Measurements from ENCODE around the gene RAG2.

RAG2 gene

DNA sequence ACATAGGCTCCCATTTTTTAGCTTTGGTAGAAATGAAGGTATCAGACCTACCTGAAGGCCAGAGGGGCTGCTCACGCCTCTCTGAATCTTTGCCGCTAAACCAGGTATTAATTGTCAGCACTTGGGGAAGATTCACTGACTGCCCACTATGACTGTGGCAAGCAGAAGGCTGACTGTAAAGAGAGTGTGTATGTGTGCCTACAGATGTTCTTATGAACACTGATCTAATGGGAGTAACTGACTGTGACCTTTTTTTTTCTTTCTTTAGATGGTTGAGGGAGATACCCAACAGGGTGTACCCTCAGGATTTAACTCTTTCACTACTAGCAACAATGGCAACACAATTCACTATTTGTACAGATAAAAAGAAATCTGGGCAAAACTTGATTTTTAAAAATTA is at the start of gene RAG2:
RAG2 (minus strand) TSS at position 186 of the 400 bp plus-strand sequence. CDS start 4,068 bp downstream, outside the sequence.
- no peak for DNase-seq

DNA sequence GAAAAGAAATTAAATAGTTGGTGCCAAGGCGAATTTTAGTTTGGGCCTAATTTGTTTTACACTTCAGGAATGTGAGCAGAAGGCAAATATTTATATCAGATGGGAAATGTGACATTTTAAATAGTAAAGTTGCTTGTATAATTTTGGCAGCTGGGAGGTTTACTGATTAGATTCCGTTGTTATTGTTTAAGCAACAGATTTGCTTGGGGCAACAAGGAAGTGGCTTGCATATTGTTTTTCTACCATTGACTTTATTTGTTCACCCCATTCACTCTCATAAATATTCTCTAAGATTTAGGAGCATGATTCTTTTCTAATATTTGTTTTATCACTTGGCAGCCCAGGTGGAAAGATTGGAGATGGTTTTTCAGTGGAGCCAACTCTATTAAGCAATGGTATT is 40.5 kb upstream of the RAG2 start:
- no peak for DNase-seq

DNA sequence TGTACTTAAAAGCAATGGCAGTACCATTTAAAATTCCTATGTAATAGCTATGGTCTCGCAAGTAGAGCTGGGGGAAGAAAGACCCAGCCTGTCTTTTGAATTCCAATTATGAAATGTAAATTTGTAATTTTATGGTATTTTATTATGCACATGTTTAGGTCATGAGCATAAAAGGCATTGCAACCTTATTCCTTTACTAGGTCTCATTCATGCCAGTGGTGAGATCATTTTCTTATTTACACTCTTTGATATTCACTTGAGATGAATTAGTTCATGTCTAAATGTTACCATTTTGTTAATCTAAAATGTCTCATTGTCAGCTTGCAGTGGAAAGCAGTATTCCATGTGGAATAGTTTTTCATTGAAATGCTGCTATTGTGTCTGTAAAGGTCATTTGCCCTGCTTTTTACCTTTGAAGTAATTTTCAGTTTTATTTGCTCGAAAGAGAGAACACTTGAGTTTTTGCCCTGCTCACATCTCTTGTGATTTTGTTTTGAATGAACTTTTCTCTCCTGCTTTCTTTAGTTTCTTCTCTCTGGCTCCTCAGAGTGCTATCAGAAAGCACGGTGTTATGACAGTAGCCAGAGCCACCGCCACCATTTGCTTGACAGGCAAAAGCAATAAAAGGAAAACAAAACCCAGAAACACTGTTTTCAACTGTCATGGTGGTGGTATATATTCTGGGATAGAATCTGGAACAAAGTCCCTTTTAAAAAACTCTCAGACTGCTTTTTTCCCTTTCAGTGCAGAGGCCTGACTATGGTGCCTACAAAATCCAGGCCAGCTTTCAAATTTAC is 37.2 kb upstream of the RAG2 start:
- no peak for DNase-seq

DNA sequence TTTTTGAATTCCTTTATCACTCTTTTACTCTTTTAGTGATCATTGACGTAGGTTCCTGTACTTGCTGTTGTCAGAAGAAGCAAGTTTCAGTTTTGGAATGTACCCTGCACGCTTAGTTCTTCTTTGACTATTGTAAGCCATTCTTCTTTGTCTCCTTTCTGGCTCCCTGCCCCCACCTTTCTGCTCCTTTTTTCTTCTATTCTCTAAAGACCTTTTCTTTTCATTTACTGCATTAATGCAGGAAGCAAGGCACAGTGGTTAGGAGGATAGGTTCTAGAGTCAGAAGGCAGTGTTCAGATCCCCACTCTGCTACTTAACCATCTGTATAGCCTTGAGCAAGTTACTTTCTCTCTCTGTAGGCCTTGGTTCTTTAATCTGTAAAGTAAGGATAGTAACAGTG is 33.7 kb upstream of the RAG2 start:
- no peak for DNase-seq

DNA sequence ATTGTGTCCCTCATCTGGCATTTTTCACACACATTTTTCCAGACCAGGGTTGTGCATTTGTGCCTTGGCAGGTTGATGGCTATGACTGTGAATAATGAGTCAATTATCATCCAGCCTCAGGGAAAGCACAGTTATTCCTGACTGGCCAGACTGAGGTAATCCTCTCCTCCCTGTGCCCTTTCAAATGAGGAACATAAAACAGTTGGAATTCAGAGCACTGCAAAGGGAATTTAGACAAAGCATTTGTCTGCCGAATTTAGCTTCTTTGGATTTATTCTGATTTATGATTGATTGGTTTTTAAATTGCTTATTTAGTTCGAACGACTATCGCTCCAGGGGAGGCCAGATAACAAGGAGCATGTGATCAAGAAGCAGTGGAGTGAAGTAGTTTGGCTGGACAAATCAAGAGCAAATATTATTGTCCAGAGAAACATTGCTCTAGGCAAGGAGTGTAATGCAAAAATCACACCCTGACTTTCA is 30.8 kb upstream of the RAG2 start:
- no peak for DNase-seq

DNA sequence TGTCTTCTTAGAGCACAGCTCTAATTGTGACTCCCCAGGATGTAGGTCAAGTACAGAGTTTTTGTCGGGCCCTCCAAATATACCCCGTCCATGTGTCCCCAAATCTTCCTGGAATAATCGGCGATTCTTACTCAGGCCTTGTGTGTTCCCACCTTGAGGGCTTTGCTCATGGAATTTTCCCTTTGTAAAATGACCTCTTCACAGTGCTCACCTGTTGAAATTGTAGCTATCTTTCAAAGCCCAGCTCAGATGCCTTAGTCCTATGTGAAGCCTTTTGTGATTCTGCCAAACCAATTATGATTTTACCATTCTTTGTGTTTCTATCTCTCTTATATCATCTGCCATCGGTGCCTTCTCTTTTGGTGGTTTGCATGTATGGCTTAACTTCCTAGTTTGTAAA is 30.1 kb upstream of the RAG2 start:
- no peak for DNase-seq

DNA sequence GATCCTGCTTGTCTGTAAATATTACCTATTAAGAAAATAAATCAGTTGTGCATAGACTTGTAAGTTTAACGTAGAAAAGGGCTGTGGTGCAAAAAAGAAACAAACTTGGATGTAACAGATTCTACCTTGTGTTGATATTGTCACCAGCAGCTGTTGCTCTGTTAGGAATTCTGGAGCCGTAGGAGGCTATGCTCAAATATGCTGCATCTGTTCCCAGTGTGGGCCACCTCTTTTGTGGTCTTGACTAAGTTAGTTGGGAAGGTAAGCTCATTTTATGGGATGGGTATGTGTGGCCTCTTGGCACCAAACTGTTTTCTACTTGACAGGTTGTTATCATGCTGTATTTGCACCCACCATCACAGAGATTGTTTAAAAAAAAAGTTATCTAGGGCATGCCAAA is 29.4 kb upstream of the RAG2 start:
- DNase-seq = no peak

DNA sequence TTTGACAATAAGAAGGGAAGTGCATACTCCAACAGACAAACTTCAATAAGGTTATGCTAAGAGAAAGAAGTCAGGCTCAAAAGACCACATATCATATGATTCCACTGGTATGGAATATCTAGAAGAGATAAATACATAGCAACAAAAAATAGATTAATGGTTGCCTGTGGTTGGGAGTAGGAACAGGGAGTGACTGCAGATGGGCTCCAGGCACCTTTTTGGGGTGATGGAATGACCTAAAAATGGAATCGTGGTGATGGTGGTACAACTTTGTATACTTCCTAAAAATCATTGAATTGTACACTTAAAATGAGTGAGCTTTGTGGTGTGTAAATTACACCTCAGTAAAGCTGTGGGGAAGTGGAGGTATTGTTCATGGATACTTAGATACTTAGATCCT is 29.0 kb upstream of the RAG2 start:
- DNase-seq = no peak

DNA sequence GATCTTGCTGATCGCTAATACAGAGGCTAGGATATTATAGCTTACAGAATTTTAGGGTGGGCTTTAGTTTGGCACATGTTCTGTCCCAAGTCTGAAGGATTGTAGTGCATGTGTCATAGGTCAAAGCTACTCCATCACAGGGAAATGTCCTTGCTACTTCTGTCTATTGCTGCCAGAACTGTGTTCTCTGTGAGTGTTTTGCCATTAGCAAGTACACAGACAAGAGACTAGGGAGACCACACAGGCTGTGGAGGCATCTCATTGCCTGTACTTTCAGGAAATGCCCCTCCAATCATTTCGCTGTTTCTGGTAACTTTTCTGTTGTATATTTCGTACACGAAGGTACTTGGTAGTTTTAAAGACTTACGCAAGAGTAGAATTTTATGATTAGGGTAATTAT is 25.5 kb upstream of the RAG2 start:
- DNase-seq = no peak

DNA sequence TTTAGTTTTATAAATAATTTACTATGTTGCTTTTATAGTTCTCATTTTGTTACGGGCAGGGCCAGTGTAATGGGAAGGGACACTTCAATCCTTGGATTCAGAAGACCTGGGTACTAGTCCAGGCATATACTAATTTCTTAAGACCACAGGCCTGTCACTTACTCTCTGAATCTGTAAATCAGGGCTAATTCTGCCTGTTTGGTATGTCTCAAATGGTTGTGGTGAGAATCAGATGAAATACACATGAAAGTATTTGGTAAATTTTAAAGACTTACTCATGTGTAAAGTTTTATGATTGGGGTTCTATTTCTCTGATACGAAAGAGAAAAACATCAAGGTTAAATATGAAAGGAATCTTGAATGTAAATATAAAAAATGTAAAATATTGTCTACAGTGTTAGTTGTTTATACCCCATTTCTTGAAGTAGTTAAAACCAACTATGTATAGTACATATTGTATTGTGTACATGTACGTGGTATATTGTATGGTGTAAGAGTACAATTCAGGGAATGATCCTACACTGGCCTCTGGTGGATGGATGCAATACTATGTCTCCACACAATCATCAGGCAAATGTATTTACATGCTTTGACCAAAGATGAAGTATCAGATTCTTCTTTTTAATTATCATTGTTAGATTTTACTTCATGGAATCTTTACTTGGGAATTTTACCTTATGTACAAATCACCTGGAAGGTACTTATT is 24.5 kb upstream of the RAG2 start:
- DNase-seq = peak; percentile 1

DNA sequence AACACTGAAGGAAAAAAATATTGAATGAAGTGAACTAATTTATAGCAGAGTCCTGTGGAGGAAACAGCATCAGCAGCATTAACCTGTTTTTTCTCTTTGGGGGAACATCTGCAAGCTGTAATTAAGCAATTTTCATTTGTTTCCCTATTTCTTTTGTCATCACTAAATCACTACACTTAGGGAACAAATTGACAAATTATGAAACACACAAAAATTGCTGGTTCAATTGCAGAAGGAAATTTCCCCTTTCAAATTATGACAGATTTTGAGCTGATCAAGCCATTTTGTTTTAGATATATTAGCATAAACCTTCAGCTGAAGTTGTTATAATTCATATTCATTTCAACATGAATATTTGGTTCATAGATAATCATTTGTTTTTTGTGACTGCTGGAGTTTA is 22.2 kb upstream of the RAG2 start:
- no peak for DNase-seq

DNA sequence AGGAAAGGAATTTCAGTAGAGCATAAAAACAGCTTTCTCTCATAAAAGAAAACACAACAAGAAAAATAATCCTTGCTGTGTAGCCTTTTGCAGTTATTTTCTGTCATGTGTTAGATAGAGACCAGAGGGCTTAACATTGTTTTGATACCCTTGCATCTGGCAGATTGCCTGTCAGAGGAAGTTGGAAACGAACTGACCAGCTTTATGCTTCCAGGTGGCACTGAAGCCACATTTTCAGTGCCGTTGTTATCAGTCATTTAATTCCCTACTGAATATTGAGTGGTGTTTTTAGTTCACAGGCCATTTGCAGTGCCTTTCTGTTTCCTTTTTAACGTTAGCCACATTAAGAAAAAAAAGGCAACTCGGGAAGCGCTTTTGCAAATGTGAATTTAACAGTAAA is 21.5 kb upstream of the RAG2 start:
- no peak for DNase-seq

DNA sequence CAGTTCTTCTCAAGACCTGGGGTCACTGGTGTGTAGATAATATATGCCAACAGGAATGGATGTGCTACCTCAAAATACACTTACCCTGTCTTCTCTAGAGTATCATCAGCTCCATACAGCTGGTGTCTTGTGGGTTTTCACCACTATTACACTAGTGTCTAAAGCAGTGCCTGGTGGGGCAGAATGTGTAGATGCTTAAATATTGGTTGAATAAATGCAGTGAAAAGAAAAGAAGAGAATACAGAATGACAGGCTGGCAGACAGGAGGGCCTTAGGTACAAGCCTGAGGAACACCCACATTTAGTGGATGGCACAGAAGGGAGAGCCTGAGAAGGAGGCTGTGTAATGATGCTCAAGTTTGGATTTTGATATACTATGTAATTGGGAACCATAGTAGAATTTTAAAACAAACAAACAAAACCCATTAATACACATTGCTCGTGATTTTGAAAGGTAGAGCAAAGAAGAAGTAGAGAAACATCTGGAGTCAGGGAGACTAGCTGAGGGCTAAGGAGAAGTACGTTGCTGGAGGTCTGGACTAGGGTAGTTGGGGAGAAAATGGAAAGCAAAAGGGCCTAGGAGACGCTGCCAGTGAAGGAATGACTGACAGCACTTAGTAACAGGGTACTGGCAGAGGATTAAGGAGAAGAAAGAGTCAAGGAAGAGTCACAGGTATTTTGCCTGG is 20.5 kb upstream of the RAG2 start:
- no peak for DNase-seq

DNA sequence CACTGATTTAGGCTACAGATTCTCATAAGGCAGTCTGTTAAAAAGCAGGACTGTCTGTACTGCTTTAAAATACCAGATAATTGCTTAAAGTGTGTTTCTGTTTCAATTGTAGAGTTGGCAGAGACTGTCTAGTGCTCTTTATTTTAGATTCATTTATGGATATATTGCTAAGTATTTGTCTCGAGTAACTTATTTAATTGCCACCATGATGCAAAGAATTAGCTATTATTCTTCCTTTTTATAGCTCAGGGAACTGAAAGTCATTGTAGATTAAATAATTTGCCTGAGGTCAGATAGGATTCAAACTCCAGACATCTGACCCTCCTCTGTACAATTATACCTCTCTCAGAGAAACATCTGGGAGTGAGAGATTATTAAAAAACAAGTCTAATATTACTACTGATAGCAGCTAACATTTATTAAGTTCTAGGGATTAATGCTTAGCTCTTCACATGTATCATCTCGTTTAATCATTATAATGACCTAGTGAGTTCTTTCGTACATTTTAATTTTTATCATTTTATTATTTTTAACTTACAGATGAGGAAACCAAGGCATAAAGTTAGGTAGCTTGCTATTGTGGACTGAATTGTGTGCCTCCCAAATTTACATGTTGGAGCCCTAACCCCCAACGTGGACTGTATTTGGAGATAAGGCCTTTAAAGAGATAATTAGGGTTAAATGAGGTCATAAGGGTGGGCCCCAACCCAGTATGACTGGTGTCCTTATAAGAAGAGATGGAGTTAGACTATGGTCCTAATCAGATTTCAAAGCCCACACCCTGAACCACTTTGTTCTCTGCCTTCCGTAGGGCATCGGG is 19.7 kb upstream of the RAG2 start:
- no peak for DNase-seq

DNA sequence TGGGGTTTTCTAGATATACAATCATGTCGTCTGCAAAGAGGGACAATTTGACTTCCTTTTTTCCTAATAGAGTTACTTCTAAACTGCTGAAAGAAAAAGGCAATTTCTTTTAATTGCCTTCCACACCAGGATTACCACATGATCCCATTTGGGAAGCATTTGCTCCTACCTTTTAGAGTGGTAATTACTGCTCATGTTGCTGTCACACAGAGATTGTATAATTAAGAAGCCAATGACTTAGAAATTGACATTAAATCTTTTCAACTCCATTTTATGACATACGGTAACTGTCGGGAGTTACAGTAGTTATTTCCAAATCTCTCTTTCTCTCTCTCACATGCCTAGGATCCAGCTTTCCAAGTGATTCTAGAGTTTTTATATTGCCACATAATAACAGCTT is 17.8 kb upstream of the RAG2 start:
- DNase-seq = no peak

DNA sequence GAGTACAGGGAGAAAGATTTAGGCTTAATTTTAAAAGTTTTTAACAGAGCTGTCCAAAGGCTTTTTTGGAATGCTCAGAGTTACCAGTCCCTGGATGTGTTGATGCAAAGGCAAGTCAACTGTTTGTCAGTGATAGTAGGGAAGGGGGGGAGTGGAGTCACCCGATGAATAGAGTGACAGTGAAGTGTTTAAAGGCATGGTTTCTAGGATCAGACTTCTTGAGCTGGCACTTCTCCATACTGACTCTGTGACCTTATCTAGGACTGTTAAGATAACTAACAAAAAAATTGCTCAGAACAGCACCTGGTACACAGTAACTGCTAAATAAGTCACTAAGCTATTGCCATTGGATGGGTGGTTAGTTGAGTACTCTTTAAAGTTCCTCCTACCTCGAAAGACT is 11.3 kb upstream of the RAG2 start:
- no peak for DNase-seq

DNA sequence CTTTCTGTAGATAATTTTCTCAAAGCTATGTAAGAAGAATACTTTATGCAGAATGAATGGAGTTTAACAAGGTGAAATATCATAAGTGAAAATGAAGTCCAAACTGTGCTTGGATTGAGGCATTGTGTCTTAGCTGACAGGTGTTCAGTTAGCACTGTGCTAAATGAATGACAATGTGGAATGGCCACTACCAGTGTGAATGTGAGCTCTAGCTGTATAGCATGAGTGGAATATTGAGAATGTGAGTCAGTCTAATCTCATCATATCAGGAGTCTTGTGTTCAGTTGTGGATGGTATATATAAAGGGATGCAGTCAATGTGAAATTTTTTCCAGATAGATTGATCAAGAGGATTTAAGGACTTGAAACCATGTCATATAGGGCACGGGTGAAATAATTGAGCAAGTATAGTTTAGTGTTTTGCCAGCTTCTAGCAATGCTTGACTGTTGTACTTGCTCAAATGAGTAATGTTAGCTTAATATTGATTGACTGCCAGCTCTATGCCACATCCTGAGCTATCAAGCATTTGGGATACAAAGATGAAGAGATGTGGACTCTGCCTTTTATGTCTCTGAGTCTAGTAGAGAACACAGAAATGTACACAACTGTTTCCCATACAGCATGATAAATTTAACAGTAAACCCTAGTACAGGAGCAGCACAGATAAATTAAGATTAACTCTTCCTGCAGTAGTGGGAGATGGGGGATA is 10.6 kb upstream of the RAG2 start:
- DNase-seq = no peak

DNA sequence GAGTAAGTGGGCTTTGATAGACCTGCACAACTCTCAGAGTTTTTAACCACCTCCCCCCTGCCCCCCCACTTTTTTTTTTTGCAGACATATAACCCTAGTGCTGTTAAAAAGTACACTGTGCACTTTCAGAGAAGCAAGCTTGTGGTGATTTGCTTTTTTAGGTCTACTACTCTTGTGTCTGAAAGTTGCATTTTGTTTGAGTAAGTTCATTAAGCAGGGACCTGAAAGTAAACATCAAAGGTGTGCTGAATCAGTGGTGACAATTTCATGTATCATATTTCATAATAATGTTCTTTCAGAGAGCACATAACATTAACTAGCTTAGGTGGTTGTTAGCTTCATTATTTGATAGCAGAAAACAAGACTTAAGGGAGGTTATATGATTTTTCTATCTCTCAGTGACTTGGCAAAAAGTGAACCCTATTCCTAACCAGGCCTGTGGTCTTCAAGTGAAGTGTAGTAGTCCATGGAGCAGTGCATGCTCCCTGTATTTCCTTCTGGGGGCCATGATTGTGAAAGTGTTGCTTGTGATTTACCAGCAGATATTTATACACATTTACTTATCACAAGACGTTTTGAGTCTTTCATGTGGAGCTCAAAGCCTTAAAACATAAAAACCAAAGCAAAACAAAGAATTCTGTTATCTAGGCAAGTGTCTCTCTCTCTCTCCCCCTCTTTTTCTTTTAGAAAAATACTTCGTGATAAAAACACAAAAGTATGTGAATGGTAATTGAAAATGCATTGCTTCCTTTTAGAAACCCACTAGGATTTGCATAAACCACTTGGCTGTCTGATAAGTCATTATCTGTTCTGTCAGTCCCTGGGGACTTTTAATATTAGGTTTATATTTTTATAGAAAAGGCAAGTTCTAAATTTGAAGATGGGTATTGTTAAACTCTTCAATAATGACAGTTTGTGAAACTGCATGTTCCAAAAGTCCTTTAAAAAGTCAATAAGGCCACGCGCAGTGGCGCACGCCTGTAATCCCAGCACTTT is 7.5 kb upstream of the RAG2 start:
- DNase-seq = no peak

DNA sequence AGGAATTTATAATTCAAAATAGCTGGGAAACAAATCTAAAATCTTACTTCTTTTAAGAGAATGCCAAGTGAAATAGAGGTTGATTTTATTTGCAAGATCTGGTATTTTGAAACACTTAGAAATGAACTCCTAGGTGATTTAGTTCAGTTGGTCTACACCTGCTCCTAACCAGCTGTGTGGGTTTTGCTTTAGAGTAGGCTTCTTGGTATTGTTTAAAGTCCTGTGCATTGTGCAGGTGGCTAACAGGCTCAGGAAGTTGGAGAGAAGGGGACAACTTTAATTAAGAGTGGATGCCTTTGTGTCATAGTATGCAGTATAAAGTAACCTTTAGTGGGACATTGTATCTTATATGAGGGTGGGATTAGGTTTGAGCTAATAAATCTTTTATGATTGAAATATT is 4.1 kb upstream of the RAG2 start:
- no peak for DNase-seq

DNA sequence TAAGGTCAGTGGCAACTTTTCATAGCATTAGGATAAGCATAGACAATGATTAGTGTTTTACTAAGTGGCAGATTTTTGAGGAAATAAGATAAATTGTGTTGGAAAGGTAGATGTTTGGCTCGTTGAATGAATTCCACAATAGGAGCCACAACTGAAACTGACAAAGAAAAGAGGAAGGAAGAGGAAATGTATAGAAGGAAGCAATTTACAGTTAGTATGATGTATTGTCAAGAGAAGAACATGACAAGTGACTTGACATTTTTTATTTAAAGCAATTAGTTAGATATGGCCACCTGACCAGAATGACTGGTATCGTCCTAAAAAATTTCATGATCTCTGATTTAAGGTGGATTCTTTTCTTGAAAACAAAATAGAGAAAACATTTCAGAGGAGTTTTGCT is 3.1 kb upstream of the RAG2 start:
- DNase-seq = no peak

DNA sequence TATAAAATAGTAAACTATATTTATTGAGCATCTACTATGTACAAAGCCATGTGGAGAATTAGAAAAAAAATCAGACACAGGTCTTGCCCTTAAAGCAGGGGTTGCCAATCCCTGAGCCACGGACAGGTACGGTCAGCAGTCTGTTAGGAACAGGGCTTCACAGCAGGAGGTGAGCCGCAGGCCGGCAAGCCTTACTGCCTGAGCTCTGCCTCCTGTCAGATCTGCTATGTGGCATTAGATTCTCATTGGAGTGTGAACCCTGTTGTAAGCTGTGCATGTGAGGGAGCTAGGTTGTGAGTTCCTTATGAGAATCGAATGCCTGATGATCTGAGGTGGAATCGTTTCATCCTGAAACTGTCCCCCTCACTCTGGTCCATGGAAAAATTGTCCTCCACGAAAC is 2.1 kb upstream of the RAG2 start:
- no peak for DNase-seq

Measured in NCI-H1436 (cell line).